ENCODE data around the gene NPEPPS.
A peak's percentile ranks its signal among the peaks of the same experiment; 100 is the strongest.
"Not testable (repeated sequence)": the region's sequence is repeated elsewhere in the genome, so short reads cannot be mapped to it uniquely, and the experiment has no call there.

NPEPPS gene

GRCh38 chr17:47530557-47531232 lies at the start of gene NPEPPS:
Gene NPEPPS, plus strand, starts transcription at chr17:47531108. Its CDS starts 193 bp downstream, at chr17:47531301.
- DNase-seq (ENCODE audit: low read depth in 3 of 3) = peak; percentile 63 to 86 (median 86)

- DNase-seq (ENCODE audit: low read depth in 3 of 3) = not testable (repeated sequence)
These were observed 39.1 kb upstream of the NPEPPS start for GRCh38 chr17:47491841-47492212.

GRCh38 chr17:47499074-47499473 lies 31.8 kb upstream of the NPEPPS start:
- not testable (repeated sequence) for DNase-seq (ENCODE audit: low read depth in 3 of 3)

GRCh38 chr17:47499494-47499893 lies 31.4 kb upstream of the NPEPPS start:
- not testable (repeated sequence) for DNase-seq (ENCODE audit: low read depth in 3 of 3)

- not testable (repeated sequence) for DNase-seq (ENCODE audit: low read depth in 3 of 3)
These were observed 30.3 kb upstream of the NPEPPS start for GRCh38 chr17:47500620-47501019.

GRCh38 chr17:47502122-47502731 lies 28.7 kb upstream of the NPEPPS start:
- DNase-seq (ENCODE audit: low read depth in 3 of 3) = not testable (repeated sequence)

- DNase-seq (ENCODE audit: low read depth in 3 of 3) = not testable (repeated sequence)
These were observed 28.0 kb upstream of the NPEPPS start for GRCh38 chr17:47502776-47503455.

- not testable (repeated sequence) for DNase-seq (ENCODE audit: low read depth in 3 of 3)
These were observed 19.2 kb upstream of the NPEPPS start for GRCh38 chr17:47511701-47512146.

- DNase-seq (ENCODE audit: low read depth in 3 of 3) = not testable (repeated sequence)
These were observed 17.6 kb upstream of the NPEPPS start for GRCh38 chr17:47513301-47513700.

- DNase-seq (ENCODE audit: low read depth in 3 of 3) = not testable (repeated sequence)
These were observed 12.0 kb upstream of the NPEPPS start for GRCh38 chr17:47518880-47519279.

- DNase-seq (ENCODE audit: low read depth in 3 of 3) = not testable (repeated sequence)
These were observed 11.5 kb upstream of the NPEPPS start for GRCh38 chr17:47519365-47519764.

GRCh38 chr17:47520279-47520678 lies 10.6 kb upstream of the NPEPPS start:
- DNase-seq (ENCODE audit: low read depth in 3 of 3) = not testable (repeated sequence)

- DNase-seq (ENCODE audit: low read depth in 3 of 3) = not testable (repeated sequence)
These were observed 9.5 kb upstream of the NPEPPS start for GRCh38 chr17:47521434-47521833.

GRCh38 chr17:47522341-47522740 lies 8.6 kb upstream of the NPEPPS start:
- DNase-seq (ENCODE audit: low read depth in 3 of 3) = not testable (repeated sequence)

- DNase-seq (ENCODE audit: low read depth in 3 of 3) = peak in 2 of 3 experiments; percentile 5 to 11
These were observed 419 bp downstream of the NPEPPS start for GRCh38 chr17:47531233-47531820.

- DNase-seq (ENCODE audit: low read depth in 3 of 3) = not testable (repeated sequence)
These were observed 8.2 kb downstream of the NPEPPS start for GRCh38 chr17:47539085-47539484.

- not testable (repeated sequence) for DNase-seq (ENCODE audit: low read depth in 3 of 3)
These were observed 10.8 kb downstream of the NPEPPS start for GRCh38 chr17:47541676-47542075.

GRCh38 chr17:47544327-47544726 lies 13.4 kb downstream of the NPEPPS start:
- DNase-seq (ENCODE audit: low read depth in 3 of 3) = not testable (repeated sequence)

GRCh38 chr17:47554733-47555132 lies 23.8 kb downstream of the NPEPPS start:
- DNase-seq (ENCODE audit: low read depth in 3 of 3) = not testable (repeated sequence)

GRCh38 chr17:47556108-47556507 lies 25.2 kb downstream of the NPEPPS start:
- not testable (repeated sequence) for DNase-seq (ENCODE audit: low read depth in 3 of 3)

GRCh38 chr17:47560517-47561043 lies 29.7 kb downstream of the NPEPPS start:
- DNase-seq (ENCODE audit: low read depth in 3 of 3) = not testable (repeated sequence)
